ENCODE data around the gene SNTN.

SNTN gene

DNA sequence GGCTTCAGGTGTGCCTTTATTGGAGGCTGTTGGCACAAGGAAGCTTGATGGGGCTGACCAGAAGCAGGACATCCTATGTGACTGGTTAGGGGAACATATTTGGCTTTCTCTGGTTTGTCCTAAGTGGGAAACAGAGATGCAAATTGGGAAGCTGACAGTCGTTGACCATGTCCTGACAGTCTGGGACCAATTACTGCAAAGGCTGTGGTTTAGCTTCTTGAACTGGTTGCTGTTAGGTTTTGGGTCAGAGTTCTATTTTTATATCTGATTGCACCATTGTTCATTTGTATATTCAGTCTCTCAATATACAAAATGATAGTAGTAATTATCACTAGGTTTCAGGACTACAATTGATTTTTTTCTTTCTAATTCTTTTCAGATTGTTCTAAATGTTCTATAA lies 36.8 kb downstream of the SNTN start:
- no peak overlapping the region for H3K27ac ChIP-seq
- TF ChIP-seq ZFX (IDR thresholded peaks at IDR 0.05; ENCODE audit: borderline replicate concordance) = no peak
- TF ChIP-seq, protein P1, sequence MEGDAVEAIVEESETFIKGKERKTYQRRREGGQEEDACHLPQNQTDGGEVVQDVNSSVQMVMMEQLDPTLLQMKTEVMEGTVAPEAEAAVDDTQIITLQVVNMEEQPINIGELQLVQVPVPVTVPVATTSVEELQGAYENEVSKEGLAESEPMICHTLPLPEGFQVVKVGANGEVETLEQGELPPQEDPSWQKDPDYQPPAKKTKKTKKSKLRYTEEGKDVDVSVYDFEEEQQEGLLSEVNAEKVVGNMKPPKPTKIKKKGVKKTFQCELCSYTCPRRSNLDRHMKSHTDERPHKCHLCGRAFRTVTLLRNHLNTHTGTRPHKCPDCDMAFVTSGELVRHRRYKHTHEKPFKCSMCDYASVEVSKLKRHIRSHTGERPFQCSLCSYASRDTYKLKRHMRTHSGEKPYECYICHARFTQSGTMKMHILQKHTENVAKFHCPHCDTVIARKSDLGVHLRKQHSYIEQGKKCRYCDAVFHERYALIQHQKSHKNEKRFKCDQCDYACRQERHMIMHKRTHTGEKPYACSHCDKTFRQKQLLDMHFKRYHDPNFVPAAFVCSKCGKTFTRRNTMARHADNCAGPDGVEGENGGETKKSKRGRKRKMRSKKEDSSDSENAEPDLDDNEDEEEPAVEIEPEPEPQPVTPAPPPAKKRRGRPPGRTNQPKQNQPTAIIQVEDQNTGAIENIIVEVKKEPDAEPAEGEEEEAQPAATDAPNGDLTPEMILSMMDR (IDR thresholded peaks at IDR 0.05) = no peak

GRCh38 chr3:63693351-63693750 lies 40.9 kb downstream of the SNTN start:
- TF ChIP-seq ZFX (IDR thresholded peaks at IDR 0.05; ENCODE audit: borderline replicate concordance) = no peak
- TF ChIP-seq, protein P1 (IDR thresholded peaks at IDR 0.05) = no peak
- no peak overlapping the region for H3K27ac ChIP-seq

DNA sequence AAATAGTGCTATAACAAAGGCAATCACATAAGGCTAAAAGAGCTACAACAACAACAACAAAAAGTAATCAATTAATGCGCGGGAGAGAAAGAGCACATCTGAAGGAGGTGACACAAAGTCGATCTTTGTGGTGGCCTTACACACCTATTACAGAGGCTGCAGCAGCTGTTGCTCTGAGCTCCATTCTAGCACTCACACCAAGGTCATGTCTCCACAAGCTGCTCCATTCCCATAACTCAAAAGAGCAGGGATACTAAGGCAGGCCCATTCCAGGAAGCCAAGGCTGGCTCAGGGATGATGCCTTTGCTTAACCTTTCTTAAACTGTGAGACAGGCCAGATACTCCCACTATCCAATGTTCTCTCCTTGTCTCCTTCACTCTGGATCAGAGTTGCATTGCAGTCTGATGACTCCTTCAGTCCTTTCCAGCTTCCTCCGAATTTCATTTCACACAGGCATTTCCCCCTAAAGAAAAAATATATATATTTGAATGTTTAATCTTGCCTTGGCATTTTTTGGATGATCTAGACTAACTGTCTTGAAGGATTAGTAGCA lies 52.7 kb downstream of the SNTN start:
- no peak for TF ChIP-seq ZFX (IDR thresholded peaks at IDR 0.05; ENCODE audit: borderline replicate concordance)
- TF ChIP-seq, protein P1 (IDR thresholded peaks at IDR 0.05) = no peak
- no peak overlapping the region for H3K27ac ChIP-seq

DNA sequence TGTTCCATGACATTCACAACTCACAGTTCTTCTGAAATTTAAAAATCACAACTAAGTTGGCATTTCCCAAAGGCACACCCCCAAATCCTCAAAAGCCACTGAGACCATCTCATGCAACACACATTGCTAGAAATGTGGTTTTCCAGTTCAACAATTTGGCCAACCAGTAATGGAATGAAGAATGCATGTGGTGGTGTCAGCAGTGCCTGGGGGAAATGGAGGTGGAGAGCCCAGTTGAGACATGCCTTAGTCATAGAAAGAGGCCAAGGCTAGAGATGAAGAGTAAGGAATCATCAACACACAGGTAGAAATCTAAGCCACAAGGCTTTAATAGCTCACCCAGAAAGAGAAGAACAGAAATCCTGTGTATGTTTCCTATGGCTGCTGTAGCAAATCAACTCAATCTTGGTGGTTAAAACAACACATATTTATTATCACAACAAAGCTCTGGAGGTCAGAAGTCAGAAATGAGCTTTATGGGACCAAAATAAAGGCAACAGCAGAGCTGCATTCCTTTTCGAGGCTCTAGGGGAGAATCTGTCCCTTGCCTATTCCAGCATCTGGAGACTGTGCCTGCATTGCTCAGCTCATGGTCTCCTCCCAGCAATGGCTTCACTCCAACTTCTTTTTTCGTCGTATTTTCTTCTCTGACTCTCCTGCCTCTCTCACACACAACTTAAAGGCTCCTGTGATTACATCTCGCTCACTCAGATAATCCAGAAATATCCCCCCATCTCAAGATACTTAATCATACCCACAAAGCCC lies 54.0 kb downstream of the SNTN start:
- TF ChIP-seq, protein P1 (IDR thresholded peaks at IDR 0.05) = no peak
- TF ChIP-seq ZFX (IDR thresholded peaks at IDR 0.05; ENCODE audit: borderline replicate concordance) = no peak
- no peak overlapping the region for H3K27ac ChIP-seq

DNA sequence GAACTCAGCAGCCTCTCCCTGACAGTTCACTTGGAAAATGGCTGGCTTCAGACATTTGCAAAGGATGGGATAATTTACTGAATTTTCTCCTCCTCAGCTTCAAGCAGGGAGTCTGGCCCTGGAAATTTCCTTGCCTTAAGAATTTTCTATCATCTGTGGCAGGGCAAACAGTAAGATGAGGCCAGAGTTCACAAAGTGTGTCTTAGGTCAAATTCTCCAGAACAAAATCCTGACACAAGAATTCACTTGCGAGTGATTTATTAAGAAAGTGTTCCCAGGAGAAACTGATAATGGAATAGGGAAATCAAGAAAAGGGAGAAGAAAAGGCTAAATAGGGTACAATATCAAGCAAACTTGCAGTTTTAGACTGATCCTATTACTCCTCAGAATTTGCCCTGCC lies 55.3 kb downstream of the SNTN start:
- TF ChIP-seq, protein P1 (IDR thresholded peaks at IDR 0.05) = no peak
- TF ChIP-seq ZFX (IDR thresholded peaks at IDR 0.05; ENCODE audit: borderline replicate concordance) = no peak
- no peak overlapping the region for H3K27ac ChIP-seq

- TF ChIP-seq ZFX (IDR thresholded peaks at IDR 0.05; ENCODE audit: borderline replicate concordance) = no peak
- no peak overlapping the region for H3K27ac ChIP-seq
Measured at GRCh38 chr3:63709576-63709975, 57.1 kb downstream of the SNTN start.

Measured in 22Rv1 (cell line).